Omental fat pad (tissue), 4 donors: ENCODE results near the gene ZNF682. TPM values are rescaled to one million over a fixed set of nuclear protein-coding genes. Genes with fewer than 3 reads are reported as not detected.
"Not testable (repeated sequence)": the region's sequence is repeated elsewhere in the genome, so short reads cannot be mapped to it uniquely, and the experiment has no call there.

Source experiments
- ATAC-seq: fragments of 150-250 bp; one replicate; pipeline ENCODE4 v1.9.1; 2016; ENCODE audit warnings: mild to moderate bottlenecking, moderate library complexity; ENCODE audit not compliant: low FRiP score
- DNase-seq: peaks from one replicate; pipeline ENCODE4 v3.0.0-alpha.2; 2019; ENCODE audit warnings: low spot score
- CTCF ChIP-seq, 3 donors: fragments of 450-650 bp; IDR thresholded peaks; one replicate each; pipeline ENCODE4 v1.5.1; 2016 to 2017; ENCODE audit warnings: antibody characterized with exemption in 3 of 3, mild to moderate bottlenecking in 3 of 3, moderate library complexity in 2 of 3
- total RNA-seq, 4 donors: library from RNA; depleted of rRNA; stranded (reverse); fragments of >200 nt; gene quantifications; one replicate each; pipeline ENCODE4 v1.1.0, GENCODE V29; 2016

Gene ZNF682
- total RNA-seq, 4 donors from 2014 or later = 1.5 to 4.7 (median 2.9) TPM

GRCh38 chr19:20070691-20071090, 31.4 kb upstream of the ZNF682 start:
- DNase-seq = no peak
- ATAC-seq = no peak

GRCh38 chr19:20068559-20068958, 29.3 kb upstream of the ZNF682 start:
- not testable (repeated sequence) for ATAC-seq

More at GRCh38 chr19:20070691-20071090, 31.4 kb upstream of the ZNF682 start:
- TF ChIP-seq CTCF (IDR thresholded peaks at IDR 0.05) = no peak

GRCh38 chr19:20067943-20068342, 28.6 kb upstream of the ZNF682 start:
- DNase-seq (no peak), ATAC-seq (no peak)
- no peak for TF ChIP-seq CTCF (IDR thresholded peaks at IDR 0.05)

More at GRCh38 chr19:20068559-20068958, 29.3 kb upstream of the ZNF682 start:
- not testable (repeated sequence) for DNase-seq

- DNase-seq (no peak), ATAC-seq (no peak)
- TF ChIP-seq CTCF (IDR thresholded peaks at IDR 0.05) = no peak
Measured at GRCh38 chr19:20066861-20067260, 27.6 kb upstream of the ZNF682 start.

- ATAC-seq (no peak), DNase-seq (no peak)
- TF ChIP-seq CTCF (IDR thresholded peaks at IDR 0.05) = no peak
Measured at GRCh38 chr19:20060282-20060681, 21.0 kb upstream of the ZNF682 start.

- ATAC-seq, DNase-seq: not testable (repeated sequence)
Measured at GRCh38 chr19:20058738-20059137, 19.4 kb upstream of the ZNF682 start.

DNA sequence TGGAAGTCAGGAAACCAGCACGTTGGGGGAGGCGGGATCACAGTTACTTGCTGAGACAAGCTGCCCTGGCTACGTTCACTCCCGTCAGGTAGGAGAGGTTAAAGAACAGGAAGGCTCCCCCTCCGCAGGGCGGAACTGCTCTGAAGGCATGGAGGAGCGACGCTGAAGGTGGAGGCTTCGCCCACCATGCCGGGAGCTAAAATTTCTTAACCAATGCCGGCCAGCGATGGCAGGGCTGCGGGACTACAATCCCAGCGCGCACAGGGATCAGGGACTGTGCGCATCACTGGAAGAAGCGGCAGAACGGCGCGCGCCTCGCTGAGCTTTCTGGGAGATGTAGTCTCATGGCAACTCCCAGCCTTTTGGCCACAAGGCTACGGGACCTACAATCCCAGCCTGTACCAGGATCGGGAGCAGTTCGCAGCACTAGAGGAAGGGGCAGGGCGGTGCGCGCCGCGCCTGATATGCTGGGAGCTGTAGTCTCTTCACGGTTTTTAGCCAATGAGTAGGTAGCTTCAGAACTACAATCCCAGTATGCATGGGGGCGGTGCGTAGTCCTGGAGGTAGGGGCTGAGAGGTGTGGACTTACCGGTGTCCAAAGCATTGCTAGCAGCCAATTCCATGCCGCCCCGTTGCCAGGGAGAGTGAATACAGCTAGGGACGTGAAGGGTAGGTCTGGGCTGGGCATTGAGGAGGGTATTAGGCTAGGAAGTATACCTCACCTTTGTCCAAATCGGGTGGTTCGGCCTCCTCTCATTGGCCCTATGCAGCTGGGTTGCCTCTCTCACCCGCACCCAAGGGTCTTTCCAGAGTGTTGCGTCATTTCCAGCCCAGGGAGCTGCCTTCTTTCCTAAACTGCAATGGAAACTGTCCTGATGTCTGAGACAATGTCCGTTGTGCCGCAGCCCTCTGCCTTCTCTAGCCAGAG, 12.8 kb upstream of the ZNF682 start:
- no peak for TF ChIP-seq CTCF (IDR thresholded peaks at IDR 0.05)
- DNase-seq (peak; percentile 77), ATAC-seq (peak; percentile 100)

DNA sequence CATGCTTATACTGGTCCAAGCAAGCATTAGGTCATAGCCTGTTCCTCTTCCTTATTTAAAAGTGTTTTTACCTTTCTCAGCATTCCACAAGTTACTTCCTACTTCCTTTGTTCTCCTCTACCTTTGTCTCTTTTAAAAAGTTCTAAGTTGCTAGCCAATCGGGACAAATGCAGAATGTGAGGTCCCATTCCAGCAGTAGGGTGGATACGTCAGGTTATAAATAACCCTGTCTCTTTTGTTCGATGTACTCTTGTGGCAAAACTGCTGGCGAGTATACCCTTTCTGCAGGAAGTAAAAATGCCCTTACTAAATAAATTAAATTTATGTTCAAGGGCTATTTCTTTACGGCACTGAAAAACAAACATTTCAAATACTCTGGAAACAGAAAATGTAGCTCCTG, 6.4 kb upstream of the ZNF682 start:
- DNase-seq, ATAC-seq: not testable (repeated sequence)
